K562 (cell line): ENCODE data around the gene TP53BP2. TPM values are rescaled to one million over a fixed set of nuclear protein-coding genes. Genes with fewer than 3 reads are reported as not detected.

Source experiments
- ATAC-seq: fragments of 200-7000 bp; cut with Tn5 transposase; 3 replicates; pipeline ENCODE4 v1.9.1; 2020; ENCODE audit warnings: moderate library complexity
- BruUV-seq: library from RNA; stranded (reverse); fragments of 400-500 nt; replicated peaks from 2 replicates; lab custom pipeline; 2021; lab: Mats Ljungman, UMichigan
- CTCF ChIA-PET: fragments of 300-600 bp; formaldehyde crosslinking; extraction: SDS; loops from one replicate; lab custom pipeline; 2021; ENCODE audit warnings: low intra/inter-chr PET ratio; lab: Yijun Ruan, JAX
- POLR2A ChIA-PET: fragments of 300-600, 350-650 bp; sonication (Branson Sonifier 250); formaldehyde crosslinking; extraction: SDS; loops from one replicate; lab custom pipeline; 2021; ENCODE audit warnings: antibody characterized with exemption, inconsistent platforms; lab: Yijun Ruan, JAX
- DNase-seq, 4 experiments: peaks; one replicate each; pipeline versions ENCODE4 v3.0.0 to v3.0.0-alpha.2; 2011 to 2018; ENCODE audit warnings: low spot score in 3 of 4, mixed read lengths in 3 of 4; ENCODE audit errors: extremely low read depth in 1 of 4
- FAIRE-seq: peaks from 2 replicates; lab custom pipeline; 2011; peaks lifted over from hg19 to GRCh38; lab: Jason Lieb, UNC
- H2AFZ ChIP-seq: 2 replicates; pipeline ENCODE4 v1.6.0; 2011; ENCODE audit warnings: low read depth, low read length, control low read depth, inconsistent platforms
- H3K27ac ChIP-seq: fragments of 200-600 bp; 3 replicates; pipeline ENCODE4 v1.8.0; 2011; ENCODE audit warnings: low read depth, mild to moderate bottlenecking, control low read depth, inconsistent platforms, low read length, moderate library complexity, mixed read lengths; ENCODE audit errors: extremely low read depth
- H3K27me3 ChIP-seq, 2 experiments: fragments of 300-600 bp in 1 of 2; 2 replicates in 1 of 2; 3 replicates in 1 of 2; pipeline versions ENCODE4 v1.6.0 to v1.8.0; 2011; ENCODE audit warnings: inconsistent platforms in 2 of 2, low read length in 2 of 2, mild to moderate bottlenecking in 1 of 2, mixed read lengths in 1 of 2, moderate library complexity in 1 of 2; ENCODE audit not compliant: control insufficient read depth in 2 of 2, insufficient read depth in 2 of 2
- H3K36me3 ChIP-seq: fragments of 300-600 bp; 3 replicates; pipeline ENCODE4 v1.8.0; 2011; ENCODE audit warnings: mild to moderate bottlenecking, low read length, inconsistent platforms; ENCODE audit not compliant: control insufficient read depth, insufficient read depth
- H3K4me1 ChIP-seq, 2 experiments: fragments of 200-600 bp in 1 of 2; replicated peaks in 1 of 2; 2 replicates in 1 of 2; 3 replicates in 1 of 2; pipeline versions ENCODE4 v1.5.1 to v1.8.0; 2011; ENCODE audit warnings: inconsistent platforms in 2 of 2, low read length in 2 of 2, mild to moderate bottlenecking in 1 of 2, mixed read lengths in 1 of 2, moderate library complexity in 1 of 2; ENCODE audit not compliant: control insufficient read depth in 2 of 2, insufficient read depth in 2 of 2
- H3K4me2 ChIP-seq: 2 replicates; pipeline ENCODE4 v1.6.1; 2011; ENCODE audit warnings: low read length, control low read depth, inconsistent platforms, mixed read lengths; ENCODE audit not compliant: insufficient read depth
- H3K4me3 ChIP-seq: fragments of 200-600 bp; sonication (generic), shearing (Covaris generic); 2 replicates; pipeline ENCODE4 v1.5.1; 2016; ENCODE audit warnings: control low read depth, inconsistent platforms
- H3K79me2 ChIP-seq: fragments of 200-600 bp; 3 replicates; pipeline ENCODE4 v1.8.0; 2011; ENCODE audit warnings: low read length, inconsistent platforms; ENCODE audit not compliant: control insufficient read depth, insufficient read depth
- H3K9ac ChIP-seq, 2 experiments: 2 replicates each; pipeline versions ENCODE4 v1.6.0 to v1.6.1; 2011; ENCODE audit warnings: low read depth in 2 of 2, low read length in 2 of 2, control low read depth in 1 of 2, inconsistent platforms in 1 of 2, mild to moderate bottlenecking in 1 of 2, mixed read lengths in 1 of 2; ENCODE audit not compliant: insufficient read depth in 1 of 2
- H3K9me1 ChIP-seq: one replicate; pipeline ENCODE4 v1.6.0; 2011; ENCODE audit warnings: inconsistent platforms, mild to moderate bottlenecking, low read length, moderate library complexity; ENCODE audit not compliant: control insufficient read depth, insufficient read depth
- H3K9me3 ChIP-seq: replicated peaks from 2 replicates; pipeline ENCODE4 v1.5.1; 2011; ENCODE audit warnings: low read depth, low read length, inconsistent platforms; ENCODE audit not compliant: control insufficient read depth, insufficient read depth
- H4K20me1 ChIP-seq: replicated peaks from 2 replicates; pipeline ENCODE4 v1.6.1; 2011; ENCODE audit warnings: low read length, inconsistent platforms, mixed read lengths; ENCODE audit not compliant: control insufficient read depth, insufficient read depth
- DDX20 ChIP-seq: fragments of 450-650 bp; IDR thresholded peaks from 2 replicates; pipeline ENCODE4 v1.6.1; 2016; ENCODE audit warnings: missing genetic modification characterization, low read depth, mild to moderate bottlenecking, missing compliant biosample characterization, moderate library complexity
- EZH2 ChIP-seq: IDR thresholded peaks from 2 replicates; pipeline ENCODE4 v1.6.1; 2012; ENCODE audit warnings: low read depth, mild to moderate bottlenecking, inconsistent platforms, low read length, borderline replicate concordance
- FOXO4 ChIP-seq: fragments of 450-650 bp; formaldehyde crosslinking; IDR thresholded peaks from 2 replicates; pipeline ENCODE4 v1.4.0; 2020; ENCODE audit warnings: mild to moderate bottlenecking, moderate library complexity
- FUS ChIP-seq: fragments of 200-400 bp; formaldehyde crosslinking; optimal IDR thresholded peaks from 2 replicates; pipeline ENCODE3; 2017; ENCODE audit warnings: low read depth, low read length
- PHF20 ChIP-seq: fragments of 450-650 bp; IDR thresholded peaks from 2 replicates; pipeline ENCODE4 v1.6.1; 2018; ENCODE audit not compliant: partially characterized antibody
- POLR3A ChIP-seq: IDR thresholded peaks from 2 replicates; pipeline ENCODE4 v1.6.1; 2011; ENCODE audit warnings: borderline replicate concordance, mild to moderate bottlenecking, moderate library complexity; ENCODE audit not compliant: insufficient read length, insufficient read depth; ENCODE audit errors: extremely low read depth
- PTRF ChIP-seq: fragments of 450-650 bp; IDR thresholded peaks from 2 replicates; pipeline ENCODE4 v1.6.1; 2016; ENCODE audit warnings: mild to moderate bottlenecking, missing genetic modification characterization, missing compliant biosample characterization
- PTTG1 ChIP-seq: fragments of 450-650 bp; IDR thresholded peaks from 2 replicates; pipeline ENCODE4 v1.6.1; 2016; ENCODE audit warnings: low read depth, mild to moderate bottlenecking, missing genetic modification characterization, missing compliant biosample characterization
- RFX5 ChIP-seq: IDR thresholded peaks from 2 replicates; pipeline ENCODE4 v1.6.1; 2011; ENCODE audit warnings: low read depth, mild to moderate bottlenecking, improper control_type of control experiment, low read length
- SMAD1 ChIP-seq: fragments of 150-350 bp; IDR thresholded peaks from 2 replicates; pipeline ENCODE4 v1.6.1; 2014; ENCODE audit warnings: low read length, low read depth; ENCODE audit not compliant: partially characterized antibody
- STAT6 ChIP-seq: sonication (generic); formaldehyde crosslinking; IDR thresholded peaks from 2 replicates; pipeline ENCODE4 v1.8.1; 2023; ENCODE audit warnings: mild to moderate bottlenecking, missing genetic modification reagents
- TRIM28 ChIP-seq: fragments of 450-650 bp; IDR thresholded peaks from 2 replicates; pipeline ENCODE4 v1.6.1; 2017
- ZBTB1 ChIP-seq: sonication (generic); formaldehyde crosslinking; IDR thresholded peaks from 2 replicates; pipeline ENCODE4 v1.8.1; 2023; ENCODE audit warnings: missing genetic modification reagents, low read depth, mild to moderate bottlenecking, borderline replicate concordance
- ZBTB12 ChIP-seq: fragments of 250-450 bp; sonication (Bioruptor Pico); IDR thresholded peaks from 2 replicates; pipeline ENCODE4 v1.4.0; 2020
- ZC3H4 ChIP-seq: sonication (generic); formaldehyde crosslinking; IDR thresholded peaks from 2 replicates; pipeline ENCODE4 v1.9.0; 2021; ENCODE audit warnings: missing genetic modification reagents, borderline replicate concordance
- ZC3H8 ChIP-seq: fragments of 450-650 bp; IDR thresholded peaks from 2 replicates; pipeline ENCODE4 v1.6.1; 2017
- ZNF121 ChIP-seq: sonication (generic); formaldehyde crosslinking; conservative IDR thresholded peaks from 2 replicates; pipeline ENCODE4 v1.8.0; 2022; ENCODE audit warnings: missing genetic modification reagents
- ZNF224 ChIP-seq: sonication (generic); formaldehyde crosslinking; IDR thresholded peaks from 2 replicates; pipeline ENCODE4 v1.8.0; 2022; ENCODE audit warnings: mild to moderate bottlenecking, missing genetic modification reagents
- WGBS: fragments of 100-300 bp; shearing (Covaris generic); methylation state at CpG from one replicate; pipeline ENCODE4 v1.1.6; 2016; ENCODE audit warnings: low coverage, mixed read lengths; ENCODE audit not compliant: insufficient coverage; ENCODE audit errors: missing lambda C conversion rate; 5-methylcytosine and 5-hydroxymethylcytosine counted together
- in situ Hi-C: fragments of 300-500 bp; cut with MboI; formaldehyde crosslinking; loops from 4 replicates; pipeline ENCODE4 v1.15.0; 2018; ENCODE audit warnings: inconsistent platforms, mixed read lengths
- intact Hi-C: fragments of 100-400 bp; cut with micrococcal nuclease; formaldehyde crosslinking; loops from 2 replicates; pipeline ENCODE4 v1.14.2; 2022
- polyA plus RNA-seq, 8 experiments: library from polyadenylated mRNA; depleted of rRNA in 4 of 8; stranded (reverse) in 5 of 8; unstranded in 3 of 8; fragments of >200 nt; fragmentation: Nextera tagmentation in 2 of 8; fragmentation: Illumina TruSeq in 1 of 8; extraction: Ambion mirVana in 2 of 8; extraction: Trizol in 1 of 8; gene quantifications; 2 replicates each; pipeline versions ENCODE4 v1.2.1 to v1.2.3, GENCODE V29; 2011 to 2014; ENCODE audit warnings: inconsistent platforms in 1 of 8, missing spikeins in 1 of 8
- total RNA-seq, 7 experiments: library from RNA; depleted of rRNA in 6 of 7; stranded (reverse); fragments of >200 nt in 6 of 7; fragmentation: Illumina TruSeq in 2 of 7; extraction: Trizol in 2 of 7; gene quantifications; 2 replicates each; pipeline versions ENCODE4 v1.2.1 to v1.2.3, GENCODE V29; 2011 to 2021; ENCODE audit warnings: low replicate concordance in 1 of 7

TP53BP2 gene
- total and polyA plus RNA-seq, 9 of the 15 experiments (the other 6 are each of a cell fraction or from before 2014, with no cell fraction given) = 17.0 to 69.6 (median 40.1) TPM

- no peaks in the 10 kb centered on the region for H3K9me1 ChIP-seq
- H4K20me1 ChIP-seq = no peaks in the 10 kb centered on the region
- DNase-seq (no peak), FAIRE-seq (no peak), ATAC-seq (no peak)
- no peak overlapping the region for H3K4me3 ChIP-seq
- no peak overlapping the region for H3K9ac ChIP-seq
- no peak overlapping the region for H2AFZ ChIP-seq
- H3K27me3 ChIP-seq = no peaks in the 10 kb centered on the region
- 53% methylated on average over 6 of the region's 6 CpGs for WGBS
- ChIA-PET POLR2A (interaction anchor here (0.6 to 8.0 kb wide), 4 partner anchors 10 to 49 kb away, joined by 3 to 75 read pairs (median 4); no protein-coding TSS in a partner anchor), CTCF (no interaction called here)
- in situ Hi-C loops = no loop called here
- no peak overlapping the region for H3K27ac ChIP-seq
- intact Hi-C loops = loop anchor here (5.0 kb wide), 1 partner anchor 36 kb away; no protein-coding TSS in a partner anchor
- no peaks in the 10 kb centered on the region for H3K9me3 ChIP-seq
- no peak overlapping the region for H3K4me2 ChIP-seq
- BruUV-seq = no TSS peak
- peaks cover 7 to 8% of the 10 kb centered on the region in 2 experiments; a peak in 4 of 5 replicates for H3K4me1 ChIP-seq
- H3K79me2 ChIP-seq = no peaks in the 10 kb centered on the region
- peaks cover 80% of the 10 kb centered on the region for H3K36me3 ChIP-seq
- TF ChIP-seq ZNF121 (CRISPR knock-in tag) (no peak), PTTG1 (tag) (no peak), RFX5 (no peak), ZNF224 (CRISPR knock-in tag) (no peak), PHF20 (no peak), ZC3H4 (CRISPR knock-in tag) (no peak), TRIM28 (no peak), SMAD1 (no peak), POLR3A (no peak), FUS (no peak), FOXO4 (CRISPR knock-in tag) (no peak), ZBTB12 (CRISPR knock-in tag) (no peak), DDX20 (no peak), STAT6 (CRISPR knock-in tag) (no peak), ZBTB1 (CRISPR knock-in tag) (no peak), EZH2 (no peak), PTRF (no peak), ZC3H8 (no peak)
Observed at GRCh38 chr1:223760833-223761232, 84.9 kb downstream of the TP53BP2 start.
